K562 (cell line): Measurements from ENCODE around the gene KDM4F. TPM values are rescaled to one million over a fixed set of nuclear protein-coding genes. Genes with fewer than 3 reads are reported as not detected.

Experiments used
- ATAC-seq: fragments of 200-7000 bp; cut with Tn5 transposase; 3 replicates; pipeline ENCODE4 v1.9.1; 2020; ENCODE audit warnings: moderate library complexity
- BruUV-seq: library from RNA; stranded (reverse); fragments of 400-500 nt; replicated peaks from 2 replicates; lab custom pipeline; 2021; lab: Mats Ljungman, UMichigan
- CTCF ChIA-PET: fragments of 300-600 bp; formaldehyde crosslinking; extraction: SDS; loops from one replicate; lab custom pipeline; 2021; ENCODE audit warnings: low intra/inter-chr PET ratio; lab: Yijun Ruan, JAX
- POLR2A ChIA-PET: fragments of 300-600, 350-650 bp; sonication (Branson Sonifier 250); formaldehyde crosslinking; extraction: SDS; loops from one replicate; lab custom pipeline; 2021; ENCODE audit warnings: antibody characterized with exemption, inconsistent platforms; lab: Yijun Ruan, JAX
- DNase-seq, 4 experiments: peaks; one replicate each; pipeline versions ENCODE4 v3.0.0 to v3.0.0-alpha.2; 2011 to 2018; ENCODE audit warnings: low spot score in 3 of 4, mixed read lengths in 3 of 4; ENCODE audit errors: extremely low read depth in 1 of 4
- FAIRE-seq: peaks from 2 replicates; lab custom pipeline; 2011; peaks lifted over from hg19 to GRCh38; lab: Jason Lieb, UNC
- H2AFZ ChIP-seq: 2 replicates; pipeline ENCODE4 v1.6.0; 2011; ENCODE audit warnings: low read depth, low read length, control low read depth, inconsistent platforms
- H3K27ac ChIP-seq: fragments of 200-600 bp; 3 replicates; pipeline ENCODE4 v1.8.0; 2011; ENCODE audit warnings: low read depth, mild to moderate bottlenecking, control low read depth, inconsistent platforms, low read length, moderate library complexity, mixed read lengths; ENCODE audit errors: extremely low read depth
- H3K27me3 ChIP-seq, 2 experiments: fragments of 300-600 bp in 1 of 2; 2 replicates in 1 of 2; 3 replicates in 1 of 2; pipeline versions ENCODE4 v1.6.0 to v1.8.0; 2011; ENCODE audit warnings: inconsistent platforms in 2 of 2, low read length in 2 of 2, mild to moderate bottlenecking in 1 of 2, mixed read lengths in 1 of 2, moderate library complexity in 1 of 2; ENCODE audit not compliant: control insufficient read depth in 2 of 2, insufficient read depth in 2 of 2
- H3K36me3 ChIP-seq: fragments of 300-600 bp; 3 replicates; pipeline ENCODE4 v1.8.0; 2011; ENCODE audit warnings: mild to moderate bottlenecking, low read length, inconsistent platforms; ENCODE audit not compliant: control insufficient read depth, insufficient read depth
- H3K4me1 ChIP-seq, 2 experiments: fragments of 200-600 bp in 1 of 2; replicated peaks in 1 of 2; 2 replicates in 1 of 2; 3 replicates in 1 of 2; pipeline versions ENCODE4 v1.5.1 to v1.8.0; 2011; ENCODE audit warnings: inconsistent platforms in 2 of 2, low read length in 2 of 2, mild to moderate bottlenecking in 1 of 2, mixed read lengths in 1 of 2, moderate library complexity in 1 of 2; ENCODE audit not compliant: control insufficient read depth in 2 of 2, insufficient read depth in 2 of 2
- H3K4me2 ChIP-seq: 2 replicates; pipeline ENCODE4 v1.6.1; 2011; ENCODE audit warnings: low read length, control low read depth, inconsistent platforms, mixed read lengths; ENCODE audit not compliant: insufficient read depth
- H3K4me3 ChIP-seq: fragments of 200-600 bp; sonication (generic), shearing (Covaris generic); 2 replicates; pipeline ENCODE4 v1.5.1; 2016; ENCODE audit warnings: control low read depth, inconsistent platforms
- H3K79me2 ChIP-seq: fragments of 200-600 bp; 3 replicates; pipeline ENCODE4 v1.8.0; 2011; ENCODE audit warnings: low read length, inconsistent platforms; ENCODE audit not compliant: control insufficient read depth, insufficient read depth
- H3K9ac ChIP-seq, 2 experiments: 2 replicates each; pipeline versions ENCODE4 v1.6.0 to v1.6.1; 2011; ENCODE audit warnings: low read depth in 2 of 2, low read length in 2 of 2, control low read depth in 1 of 2, inconsistent platforms in 1 of 2, mild to moderate bottlenecking in 1 of 2, mixed read lengths in 1 of 2; ENCODE audit not compliant: insufficient read depth in 1 of 2
- H3K9me1 ChIP-seq: one replicate; pipeline ENCODE4 v1.6.0; 2011; ENCODE audit warnings: inconsistent platforms, mild to moderate bottlenecking, low read length, moderate library complexity; ENCODE audit not compliant: control insufficient read depth, insufficient read depth
- H3K9me3 ChIP-seq: replicated peaks from 2 replicates; pipeline ENCODE4 v1.5.1; 2011; ENCODE audit warnings: low read depth, low read length, inconsistent platforms; ENCODE audit not compliant: control insufficient read depth, insufficient read depth
- H4K20me1 ChIP-seq: replicated peaks from 2 replicates; pipeline ENCODE4 v1.6.1; 2011; ENCODE audit warnings: low read length, inconsistent platforms, mixed read lengths; ENCODE audit not compliant: control insufficient read depth, insufficient read depth
- ADNP ChIP-seq: fragments of 200-800 bp; sonication (Bioruptor generic); IDR thresholded peaks from 2 replicates; pipeline ENCODE4 v1.6.1; 2016; ENCODE audit warnings: missing genetic modification characterization, missing compliant biosample characterization
- ARNT ChIP-seq, 2 experiments: fragments of 450-650 bp; IDR thresholded peaks; 2 replicates each; pipeline ENCODE4 v1.6.1; 2016; ENCODE audit warnings: mild to moderate bottlenecking in 1 of 2
- COPS2 ChIP-seq: fragments of 450-650 bp; conservative IDR thresholded peaks from 2 replicates; pipeline ENCODE4 v1.6.1; 2016; ENCODE audit warnings: mild to moderate bottlenecking, moderate library complexity
- ERF ChIP-seq: fragments of 450-650 bp; formaldehyde crosslinking; IDR thresholded peaks from 2 replicates; pipeline ENCODE4 v1.4.0; 2020; ENCODE audit warnings: mild to moderate bottlenecking, mixed read lengths
- FOSL1 ChIP-seq: fragments of 200-800 bp; sonication (Bioruptor generic); conservative IDR thresholded peaks from 2 replicates; pipeline ENCODE4 v1.6.1; 2016; ENCODE audit warnings: missing genetic modification characterization, missing compliant biosample characterization
- HDGF ChIP-seq: fragments of 450-650 bp; IDR thresholded peaks from 2 replicates; pipeline ENCODE4 v1.6.1; 2016
- HSF4 ChIP-seq: fragments of 250-450 bp; sonication (Bioruptor Pico); IDR thresholded peaks from 2 replicates; pipeline ENCODE4 v2.1.2; 2022; ENCODE audit warnings: mild to moderate bottlenecking, moderate library complexity, borderline replicate concordance
- NFE2 ChIP-seq: IDR thresholded peaks from 2 replicates; pipeline ENCODE4 v1.6.1; 2014; ENCODE audit warnings: antibody characterized with exemption, low read depth
- OTX1 ChIP-seq: fragments of 450-650 bp; formaldehyde crosslinking; IDR thresholded peaks from 2 replicates; pipeline ENCODE4 v1.4.0; 2022; ENCODE audit warnings: mild to moderate bottlenecking
- PHB2 ChIP-seq: fragments of 450-650 bp; IDR thresholded peaks from 2 replicates; pipeline ENCODE4 v1.6.1; 2017; ENCODE audit warnings: low read depth
- RBFOX2 ChIP-seq: fragments of 200-400 bp; formaldehyde crosslinking; IDR thresholded peaks from 2 replicates; pipeline ENCODE4 v1.6.1; 2017; ENCODE audit warnings: low read depth, mild to moderate bottlenecking, low read length, moderate library complexity
- ZNF134 ChIP-seq: fragments of 250-450 bp; sonication (Bioruptor Pico); conservative IDR thresholded peaks from 2 replicates; pipeline ENCODE4 v1.4.0; 2020
- WGBS: fragments of 100-300 bp; shearing (Covaris generic); methylation state at CpG from one replicate; pipeline ENCODE4 v1.1.6; 2016; ENCODE audit warnings: low coverage, mixed read lengths; ENCODE audit not compliant: insufficient coverage; ENCODE audit errors: missing lambda C conversion rate; 5-methylcytosine and 5-hydroxymethylcytosine counted together
- in situ Hi-C: fragments of 300-500 bp; cut with MboI; formaldehyde crosslinking; loops from 4 replicates; pipeline ENCODE4 v1.15.0; 2018; ENCODE audit warnings: inconsistent platforms, mixed read lengths
- intact Hi-C: fragments of 100-400 bp; cut with micrococcal nuclease; formaldehyde crosslinking; loops from 2 replicates; pipeline ENCODE4 v1.14.2; 2022
- polyA plus RNA-seq, 8 experiments: library from polyadenylated mRNA; depleted of rRNA in 4 of 8; stranded (reverse) in 5 of 8; unstranded in 3 of 8; fragments of >200 nt; fragmentation: Nextera tagmentation in 2 of 8; fragmentation: Illumina TruSeq in 1 of 8; extraction: Ambion mirVana in 2 of 8; extraction: Trizol in 1 of 8; gene quantifications; 2 replicates each; pipeline versions ENCODE4 v1.2.1 to v1.2.3, GENCODE V29; 2011 to 2014; ENCODE audit warnings: inconsistent platforms in 1 of 8, missing spikeins in 1 of 8
- total RNA-seq, 7 experiments: library from RNA; depleted of rRNA in 6 of 7; stranded (reverse); fragments of >200 nt in 6 of 7; fragmentation: Illumina TruSeq in 2 of 7; extraction: Trizol in 2 of 7; gene quantifications; 2 replicates each; pipeline versions ENCODE4 v1.2.1 to v1.2.3, GENCODE V29; 2011 to 2021; ENCODE audit warnings: low replicate concordance in 1 of 7
- TF ChIP-seq, protein P1 (sequence below): fragments of 250-450 bp; sonication (Bioruptor Pico); IDR thresholded peaks from 2 replicates; pipeline ENCODE4 v1.6.1; 2021; ENCODE audit warnings: mild to moderate bottlenecking
- TF ChIP-seq, protein P2 (sequence below): sonication (generic); formaldehyde crosslinking; IDR thresholded peaks from 2 replicates; pipeline ENCODE4 v1.8.1; 2023; ENCODE audit warnings: mild to moderate bottlenecking, missing genetic modification reagents
- TF ChIP-seq, protein P3 (sequence below): fragments of 250-450 bp; sonication (Bioruptor Pico); IDR thresholded peaks from 2 replicates; pipeline ENCODE4 v1.4.0; 2020

Gene KDM4F
- total and polyA plus RNA-seq, 9 of the 15 experiments (the other 6 are each of a cell fraction or from before 2014, with no cell fraction given), result not detected

DNA sequence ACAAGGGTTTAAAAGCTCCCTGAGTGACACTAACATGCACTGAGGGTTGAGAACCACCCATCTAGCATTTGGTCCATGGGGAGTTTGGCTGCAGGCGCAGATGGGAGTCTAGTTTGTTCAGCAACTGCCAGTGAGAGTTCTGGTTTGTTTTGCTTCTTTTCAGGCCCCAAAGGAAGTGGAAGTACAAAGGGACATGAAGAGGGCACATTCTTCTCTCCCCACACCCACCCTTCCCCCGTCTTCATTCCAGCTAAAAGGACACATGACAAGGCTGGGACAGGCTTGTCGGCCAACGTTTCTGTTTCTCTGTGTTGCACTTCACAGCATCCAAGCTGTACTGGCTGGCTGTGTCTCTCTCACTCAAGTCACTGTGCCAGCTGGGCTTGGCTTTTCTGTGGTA, 32.2 kb downstream of the KDM4F start (continued):
- TF ChIP-seq OTX1, result no peak
- TF ChIP-seq, all 486 proteins: peak for 0

DNA sequence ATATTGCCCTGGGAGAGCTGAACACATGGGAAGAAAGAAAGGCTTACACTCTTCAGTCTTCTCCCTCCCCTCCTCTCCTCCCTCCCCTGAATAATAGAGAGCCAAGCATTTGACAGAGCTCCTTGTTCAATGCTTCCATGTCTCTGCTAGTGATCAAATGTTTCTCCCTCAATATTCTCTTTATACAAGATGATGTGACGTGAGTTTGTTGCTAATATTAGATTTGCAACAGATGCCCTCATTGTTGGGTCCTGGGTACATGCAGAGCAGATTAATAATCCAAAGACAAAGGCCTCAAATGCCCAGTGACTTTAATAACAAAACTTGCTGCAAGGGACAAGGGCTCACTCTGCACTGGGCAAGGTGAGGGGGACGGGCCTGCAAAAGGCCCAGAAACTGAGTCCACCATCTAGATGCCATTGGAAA, 33.4 kb downstream of the KDM4F start:
- CTCF ChIA-PET, result no interaction called here
- no TSS peak for BruUV-seq
- Histone ChIP-seq H3K4me3 (no peak overlapping the region), H2AFZ (no peak overlapping the region), H3K27ac (no peak overlapping the region), H3K4me1 (peaks cover 0 to 5% of the 10 kb centered on the region in 2 experiments; a peak in 2 of 5 replicates), H3K79me2 (no peaks in the 10 kb centered on the region), H4K20me1 (no peaks in the 10 kb centered on the region), H3K36me3 (no peaks in the 10 kb centered on the region), H3K27me3 (no peaks in the 10 kb centered on the region), H3K9me3 (no peaks in the 10 kb centered on the region), H3K9ac (no peak overlapping the region), H3K9me1 (no peaks in the 10 kb centered on the region), H3K4me2 (no peak overlapping the region)
- in situ Hi-C loops (no loop called here), intact Hi-C loops (no loop called here)
- FAIRE-seq (no peak), ATAC-seq (no peak), DNase-seq (no peak)
- POLR2A ChIA-PET, result interaction anchor here (1.1 to 7.0 kb wide), 3 partner anchors 9 to 12 kb away, joined by 3 to 33 read pairs (median 4); no protein-coding TSS in a partner anchor
- 48% methylated on average over 2 of the region's 2 CpGs for WGBS
- TF ChIP-seq ERF (CRISPR knock-in tag) (no peak), FOSL1 (tag) (no peak), HDGF (no peak), NFE2 (no peak), COPS2 (no peak), PHB2 (no peak), ARNT (IDR thresholded peaks at IDR 0.05) (no peak), ADNP (tag) (no peak), RBFOX2 (no peak), HSF4 (CRISPR knock-in tag) (no peak), ZNF134 (no peak)
- TF ChIP-seq, protein P1, sequence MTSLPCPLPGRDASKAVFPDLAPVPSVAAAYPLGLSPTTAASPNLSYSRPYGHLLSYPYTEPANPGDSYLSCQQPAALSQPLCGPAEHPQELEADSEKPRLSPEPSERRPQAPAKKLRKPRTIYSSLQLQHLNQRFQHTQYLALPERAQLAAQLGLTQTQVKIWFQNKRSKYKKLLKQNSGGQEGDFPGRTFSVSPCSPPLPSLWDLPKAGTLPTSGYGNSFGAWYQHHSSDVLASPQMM (CRISPR knock-in tag), result no peak
- TF ChIP-seq, protein P2, sequence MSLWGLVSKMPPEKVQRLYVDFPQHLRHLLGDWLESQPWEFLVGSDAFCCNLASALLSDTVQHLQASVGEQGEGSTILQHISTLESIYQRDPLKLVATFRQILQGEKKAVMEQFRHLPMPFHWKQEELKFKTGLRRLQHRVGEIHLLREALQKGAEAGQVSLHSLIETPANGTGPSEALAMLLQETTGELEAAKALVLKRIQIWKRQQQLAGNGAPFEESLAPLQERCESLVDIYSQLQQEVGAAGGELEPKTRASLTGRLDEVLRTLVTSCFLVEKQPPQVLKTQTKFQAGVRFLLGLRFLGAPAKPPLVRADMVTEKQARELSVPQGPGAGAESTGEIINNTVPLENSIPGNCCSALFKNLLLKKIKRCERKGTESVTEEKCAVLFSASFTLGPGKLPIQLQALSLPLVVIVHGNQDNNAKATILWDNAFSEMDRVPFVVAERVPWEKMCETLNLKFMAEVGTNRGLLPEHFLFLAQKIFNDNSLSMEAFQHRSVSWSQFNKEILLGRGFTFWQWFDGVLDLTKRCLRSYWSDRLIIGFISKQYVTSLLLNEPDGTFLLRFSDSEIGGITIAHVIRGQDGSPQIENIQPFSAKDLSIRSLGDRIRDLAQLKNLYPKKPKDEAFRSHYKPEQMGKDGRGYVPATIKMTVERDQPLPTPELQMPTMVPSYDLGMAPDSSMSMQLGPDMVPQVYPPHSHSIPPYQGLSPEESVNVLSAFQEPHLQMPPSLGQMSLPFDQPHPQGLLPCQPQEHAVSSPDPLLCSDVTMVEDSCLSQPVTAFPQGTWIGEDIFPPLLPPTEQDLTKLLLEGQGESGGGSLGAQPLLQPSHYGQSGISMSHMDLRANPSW (CRISPR knock-in tag), result no peak
- TF ChIP-seq, protein P3, sequence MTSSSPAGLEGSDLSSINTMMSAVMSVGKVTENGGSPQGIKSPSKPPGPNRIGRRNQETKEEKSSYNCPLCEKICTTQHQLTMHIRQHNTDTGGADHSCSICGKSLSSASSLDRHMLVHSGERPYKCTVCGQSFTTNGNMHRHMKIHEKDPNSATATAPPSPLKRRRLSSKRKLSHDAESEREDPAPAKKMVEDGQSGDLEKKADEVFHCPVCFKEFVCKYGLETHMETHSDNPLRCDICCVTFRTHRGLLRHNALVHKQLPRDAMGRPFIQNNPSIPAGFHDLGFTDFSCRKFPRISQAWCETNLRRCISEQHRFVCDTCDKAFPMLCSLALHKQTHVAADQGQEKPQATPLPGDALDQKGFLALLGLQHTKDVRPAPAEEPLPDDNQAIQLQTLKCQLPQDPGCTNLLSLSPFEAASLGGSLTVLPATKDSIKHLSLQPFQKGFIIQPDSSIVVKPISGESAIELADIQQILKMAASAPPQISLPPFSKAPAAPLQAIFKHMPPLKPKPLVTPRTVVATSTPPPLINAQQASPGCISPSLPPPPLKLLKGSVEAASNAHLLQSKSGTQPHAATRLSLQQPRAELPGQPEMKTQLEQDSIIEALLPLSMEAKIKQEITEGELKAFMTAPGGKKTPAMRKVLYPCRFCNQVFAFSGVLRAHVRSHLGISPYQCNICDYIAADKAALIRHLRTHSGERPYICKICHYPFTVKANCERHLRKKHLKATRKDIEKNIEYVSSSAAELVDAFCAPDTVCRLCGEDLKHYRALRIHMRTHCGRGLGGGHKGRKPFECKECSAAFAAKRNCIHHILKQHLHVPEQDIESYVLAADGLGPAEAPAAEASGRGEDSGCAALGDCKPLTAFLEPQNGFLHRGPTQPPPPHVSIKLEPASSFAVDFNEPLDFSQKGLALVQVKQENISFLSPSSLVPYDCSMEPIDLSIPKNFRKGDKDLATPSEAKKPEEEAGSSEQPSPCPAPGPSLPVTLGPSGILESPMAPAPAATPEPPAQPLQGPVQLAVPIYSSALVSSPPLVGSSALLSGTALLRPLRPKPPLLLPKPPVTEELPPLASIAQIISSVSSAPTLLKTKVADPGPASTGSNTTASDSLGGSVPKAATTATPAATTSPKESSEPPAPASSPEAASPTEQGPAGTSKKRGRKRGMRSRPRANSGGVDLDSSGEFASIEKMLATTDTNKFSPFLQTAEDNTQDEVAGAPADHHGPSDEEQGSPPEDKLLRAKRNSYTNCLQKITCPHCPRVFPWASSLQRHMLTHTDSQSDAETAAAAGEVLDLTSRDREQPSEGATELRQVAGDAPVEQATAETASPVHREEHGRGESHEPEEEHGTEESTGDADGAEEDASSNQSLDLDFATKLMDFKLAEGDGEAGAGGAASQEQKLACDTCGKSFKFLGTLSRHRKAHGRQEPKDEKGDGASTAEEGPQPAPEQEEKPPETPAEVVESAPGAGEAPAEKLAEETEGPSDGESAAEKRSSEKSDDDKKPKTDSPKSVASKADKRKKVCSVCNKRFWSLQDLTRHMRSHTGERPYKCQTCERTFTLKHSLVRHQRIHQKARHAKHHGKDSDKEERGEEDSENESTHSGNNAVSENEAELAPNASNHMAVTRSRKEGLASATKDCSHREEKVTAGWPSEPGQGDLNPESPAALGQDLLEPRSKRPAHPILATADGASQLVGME (CRISPR knock-in tag), result no peak
